GM18498 (cell line): Measurements from ENCODE around the gene SLC23A1.
"Not testable (repeated sequence)": the region's sequence is repeated elsewhere in the genome, so short reads cannot be mapped to it uniquely, and the experiment has no call there.

ENCODE experiments used
- ATAC-seq: cut with Tn5 transposase; IDR thresholded peaks from one replicate; pipeline ENCODE4 v1.9.1; 2021; ENCODE audit warnings: mild to moderate bottlenecking, moderate library complexity; ENCODE audit not compliant: unreplicated experiment

The SLC23A1 gene

DNA sequence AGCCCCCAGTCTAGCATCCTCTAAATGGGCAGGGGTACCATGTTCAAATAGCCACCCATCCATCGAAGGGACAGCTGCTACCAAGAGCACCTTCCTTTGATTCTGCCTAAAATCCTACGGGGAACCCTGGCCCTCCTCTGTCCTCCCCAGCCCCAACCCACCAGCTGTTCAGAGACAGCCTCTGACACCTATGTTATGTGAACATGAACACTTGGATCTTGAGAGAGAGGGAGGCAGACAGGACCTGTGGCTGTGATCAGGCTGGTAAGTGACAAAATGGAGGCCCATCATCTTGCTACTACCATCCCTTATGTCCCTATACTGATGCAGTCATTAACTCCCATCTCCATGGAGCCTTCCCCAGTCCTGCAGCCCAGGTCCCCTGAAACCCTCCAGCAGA is 8.2 kb downstream of the SLC23A1 start:
- ATAC-seq, result no peak

DNA sequence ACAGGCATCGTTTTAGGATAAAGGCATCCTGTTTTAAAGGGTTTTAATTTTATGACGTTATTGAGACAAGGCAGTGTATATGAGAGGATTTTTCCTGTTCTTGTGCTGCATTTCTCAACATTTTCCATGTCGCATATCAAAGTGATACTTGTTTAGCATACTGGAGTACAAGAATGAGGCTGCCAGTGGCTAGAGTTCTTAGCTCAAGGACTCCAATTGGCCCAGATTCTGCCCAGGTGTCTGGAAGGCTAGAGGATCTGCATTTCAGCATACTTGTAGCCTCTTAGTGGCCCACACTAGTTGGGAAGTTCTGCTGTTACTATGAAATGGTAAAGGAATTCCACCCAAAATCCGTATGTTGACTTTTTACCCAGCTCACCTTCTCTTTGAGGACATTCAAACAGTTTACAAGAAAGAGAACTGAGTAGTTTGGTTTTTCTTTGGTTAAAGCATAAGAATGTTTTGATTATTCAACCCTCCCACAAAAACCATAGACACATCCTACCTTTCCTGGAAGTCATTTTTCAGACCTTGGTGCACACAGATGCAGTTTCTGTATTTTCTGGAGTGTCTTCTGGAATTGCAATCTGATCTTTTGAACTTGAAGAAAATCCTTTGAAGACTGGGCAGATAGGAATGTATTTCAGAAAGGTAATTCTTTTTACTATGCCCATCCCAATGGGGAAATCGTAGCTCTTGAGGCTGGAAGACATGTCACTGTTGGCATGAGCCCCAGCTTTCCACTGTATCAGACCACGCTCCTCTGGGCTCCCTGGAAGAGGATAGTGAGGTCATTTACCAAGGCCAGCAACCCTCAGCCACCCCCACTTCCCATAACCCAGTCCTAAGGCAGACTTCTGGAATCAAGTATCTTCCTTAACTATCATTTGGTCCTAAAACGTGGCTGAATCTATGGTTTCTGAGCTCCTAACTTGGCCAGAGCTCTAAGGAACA is 11.3 kb downstream of the SLC23A1 start:
- ATAC-seq, result no peak

DNA sequence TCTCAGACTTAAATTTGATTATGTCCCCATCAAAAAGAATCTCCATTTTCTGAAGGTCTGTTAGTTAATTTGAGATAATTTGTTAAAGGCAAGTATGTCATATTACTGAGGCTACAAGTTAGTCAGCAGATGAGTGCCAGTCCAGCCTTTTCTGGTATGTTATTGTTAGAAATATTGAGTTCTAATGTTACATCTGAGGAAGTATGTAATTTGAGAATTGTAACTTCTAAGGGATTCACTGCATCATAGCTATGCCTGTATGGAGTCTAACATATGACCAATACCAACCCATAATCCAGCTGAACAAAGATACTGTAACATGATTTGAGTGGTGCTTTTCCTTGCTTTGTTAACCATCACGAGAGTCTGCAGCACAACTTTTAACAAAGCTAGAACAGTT is 13.9 kb downstream of the SLC23A1 start:
- ATAC-seq, result no peak

DNA sequence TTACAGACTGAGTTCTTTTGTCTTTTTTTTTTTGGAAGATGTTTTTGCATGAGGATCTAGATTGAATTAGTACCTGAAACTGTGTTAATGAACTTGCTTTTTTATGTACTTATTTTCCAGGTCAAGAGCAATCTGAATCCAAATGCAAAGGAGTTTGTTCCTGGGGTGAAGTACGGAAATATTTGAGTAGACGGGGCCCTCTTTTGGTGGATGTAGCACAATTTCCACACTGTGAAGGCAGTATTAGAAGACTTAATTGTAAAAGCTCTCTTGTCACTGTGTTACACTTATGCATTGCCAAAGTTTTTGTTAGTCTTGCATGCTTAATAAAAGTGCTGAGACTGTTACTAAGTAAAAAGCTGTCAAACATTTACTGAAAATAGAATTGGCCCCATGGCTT is 14.5 kb downstream of the SLC23A1 start:
- ATAC-seq, result no peak

DNA sequence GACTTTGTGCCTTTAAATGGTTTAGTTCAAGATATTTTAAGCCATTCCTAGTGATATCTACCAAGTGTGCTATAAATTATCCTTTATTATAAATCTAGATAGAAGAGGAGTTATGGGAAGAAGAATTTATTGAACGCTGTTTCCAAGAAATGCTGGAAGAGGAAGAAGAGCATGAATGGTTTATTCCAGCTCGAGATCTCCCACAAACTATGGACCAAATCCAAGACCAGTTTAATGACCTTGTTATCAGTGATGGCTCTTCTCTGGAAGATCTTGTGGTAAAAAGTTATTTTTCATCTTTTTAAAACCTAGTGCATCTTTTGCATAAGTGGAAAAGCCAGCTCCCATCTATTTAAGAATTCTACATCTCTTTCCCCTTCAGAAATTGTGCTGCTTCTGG is 18.6 kb downstream of the SLC23A1 start:
- no peak for ATAC-seq

DNA sequence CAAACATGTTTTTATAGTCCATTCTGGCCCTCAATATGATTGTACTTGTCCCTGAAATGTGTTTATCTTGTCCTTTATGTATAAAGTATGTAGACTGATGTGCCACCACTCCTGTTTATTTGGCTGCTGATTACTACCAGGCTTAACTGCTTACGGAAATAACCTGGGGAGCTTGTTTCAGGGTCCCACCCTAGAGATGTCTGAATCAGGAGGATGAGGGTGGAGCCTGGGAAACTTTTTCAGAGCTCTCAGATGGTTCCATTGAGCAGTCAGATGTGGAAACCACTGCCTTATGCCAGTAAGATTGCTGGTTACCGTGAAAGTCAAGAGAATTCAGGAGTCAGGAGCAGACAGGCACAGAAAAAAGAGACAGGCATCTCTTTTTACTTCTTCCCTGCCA is 19.2 kb downstream of the SLC23A1 start:
- no peak for ATAC-seq

DNA sequence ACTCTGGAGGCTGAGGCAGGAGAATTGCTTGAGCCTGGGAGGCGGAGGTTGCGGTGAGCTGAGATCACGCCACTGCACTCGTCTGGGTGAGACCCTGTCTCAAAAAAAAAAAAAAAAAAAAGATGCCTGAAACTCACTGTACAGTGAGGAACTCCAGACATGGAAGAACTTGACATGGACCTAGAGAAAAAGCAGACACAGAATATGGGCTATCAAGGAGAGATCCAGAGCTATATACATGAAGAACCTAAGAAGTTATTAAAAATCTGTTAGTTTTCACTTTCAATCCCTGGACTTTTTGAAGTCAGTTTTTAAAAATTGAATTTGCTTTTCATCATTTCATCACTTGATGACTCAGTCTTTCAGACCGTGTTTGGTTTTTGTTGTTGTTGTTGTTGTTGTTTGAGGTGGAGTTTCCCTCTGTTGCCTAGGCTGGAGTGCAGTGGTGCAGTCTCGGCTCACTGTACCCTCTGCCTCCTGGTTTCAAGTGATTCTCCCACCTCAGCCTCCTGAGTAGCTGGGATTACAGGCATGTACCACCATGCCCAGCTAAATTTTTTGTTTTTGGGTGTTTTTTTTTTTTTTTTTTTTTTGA is 21.2 kb downstream of the SLC23A1 start:
- ATAC-seq, result no peak

DNA sequence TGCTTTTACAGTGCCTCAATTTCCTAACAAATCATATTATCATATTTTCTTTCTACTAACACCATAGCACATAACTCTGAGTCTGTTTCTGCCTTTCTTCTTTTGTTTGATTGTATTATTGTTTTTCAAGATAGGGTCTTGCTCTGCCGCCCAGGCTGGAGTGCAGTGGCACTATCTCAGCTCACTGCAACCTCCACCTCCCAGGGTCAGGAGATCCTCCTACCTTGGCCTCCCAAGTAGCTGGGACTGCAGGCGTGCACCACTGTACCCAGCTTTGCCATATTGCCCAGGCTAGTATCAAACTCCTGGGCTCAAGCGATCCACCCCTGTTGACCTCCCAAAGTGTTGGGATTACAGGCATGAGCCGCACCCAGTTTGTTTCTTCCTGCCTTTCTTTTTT is 22.7 kb downstream of the SLC23A1 start:
- ATAC-seq, result no peak

DNA sequence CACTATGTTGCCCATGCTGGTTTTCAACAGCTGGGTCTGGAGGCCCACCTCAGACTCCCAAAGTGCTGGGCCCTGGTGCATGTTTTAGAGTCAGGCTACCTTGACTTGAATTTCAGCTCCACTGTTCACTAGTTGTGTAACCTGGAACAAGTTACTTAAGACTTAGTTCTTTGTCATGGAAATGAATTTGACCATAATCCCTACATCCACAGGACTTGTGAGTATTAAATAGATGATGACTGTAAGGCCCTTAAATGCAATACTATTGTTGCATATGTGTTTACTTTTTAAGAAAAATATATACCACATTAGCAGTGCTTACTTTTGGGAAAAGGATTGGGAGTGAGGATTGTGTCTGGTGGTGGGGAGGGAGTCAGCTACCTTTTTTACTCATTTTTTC is 25.0 kb downstream of the SLC23A1 start:
- no peak for ATAC-seq

DNA sequence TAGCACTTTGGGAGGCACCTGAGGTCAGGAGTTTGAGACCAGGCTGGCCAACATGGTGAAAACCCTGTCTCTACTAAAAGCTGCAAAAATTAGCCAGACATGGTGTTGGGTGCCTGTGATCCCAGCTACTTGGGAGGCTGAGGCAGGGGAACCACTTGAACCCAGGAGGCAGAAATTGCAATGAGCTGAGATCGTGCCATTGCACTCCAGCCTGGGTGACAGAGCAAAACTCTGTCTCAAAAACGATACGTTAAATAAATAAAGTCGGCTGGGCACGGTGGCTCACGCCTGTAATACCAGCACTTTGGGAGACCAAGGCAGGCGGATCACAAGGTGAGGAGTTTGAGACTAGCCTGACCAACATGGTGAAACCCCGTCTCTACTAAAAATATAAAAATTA is 27.2 kb downstream of the SLC23A1 start:
- not testable (repeated sequence) for ATAC-seq

DNA sequence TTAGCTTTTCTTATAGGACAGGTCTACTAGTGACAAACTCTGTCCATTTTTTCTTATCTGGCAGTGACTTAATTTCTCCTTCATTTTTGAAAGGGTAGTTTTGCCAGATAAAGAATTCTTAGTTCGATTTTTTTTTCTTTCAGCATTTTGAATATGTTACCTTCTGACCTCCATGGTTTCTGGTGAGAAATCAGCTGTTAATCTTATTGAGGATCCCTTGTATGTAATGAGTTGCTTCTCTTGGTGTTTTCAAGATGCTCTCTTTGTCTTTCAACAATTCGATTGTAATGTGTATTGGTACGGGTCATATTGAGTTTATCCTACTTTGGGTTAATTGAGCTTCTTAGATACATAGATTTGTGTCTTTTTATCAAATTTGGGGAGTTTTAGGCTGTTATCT is 28.9 kb downstream of the SLC23A1 start:
- ATAC-seq, result no peak

DNA sequence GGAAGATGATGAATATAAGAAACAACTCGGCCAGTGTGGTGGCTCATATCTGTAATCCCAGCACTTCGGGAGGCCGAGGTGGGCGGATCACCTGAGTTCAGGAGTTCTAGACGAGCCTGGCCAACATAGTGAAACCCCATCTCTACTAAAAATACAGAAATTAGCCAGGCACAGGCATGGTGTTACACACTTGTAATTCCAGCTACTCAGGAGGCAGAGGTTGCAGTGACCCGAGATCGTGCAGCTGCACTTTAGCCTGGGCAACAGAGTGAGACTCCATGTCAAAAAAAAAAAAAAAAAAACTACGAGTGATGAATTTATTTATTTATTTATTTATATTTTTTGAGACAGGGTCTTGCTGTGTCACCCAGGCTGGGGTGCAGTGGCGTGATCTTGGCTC is 35.2 kb downstream of the SLC23A1 start:
- not testable (repeated sequence) for ATAC-seq

DNA sequence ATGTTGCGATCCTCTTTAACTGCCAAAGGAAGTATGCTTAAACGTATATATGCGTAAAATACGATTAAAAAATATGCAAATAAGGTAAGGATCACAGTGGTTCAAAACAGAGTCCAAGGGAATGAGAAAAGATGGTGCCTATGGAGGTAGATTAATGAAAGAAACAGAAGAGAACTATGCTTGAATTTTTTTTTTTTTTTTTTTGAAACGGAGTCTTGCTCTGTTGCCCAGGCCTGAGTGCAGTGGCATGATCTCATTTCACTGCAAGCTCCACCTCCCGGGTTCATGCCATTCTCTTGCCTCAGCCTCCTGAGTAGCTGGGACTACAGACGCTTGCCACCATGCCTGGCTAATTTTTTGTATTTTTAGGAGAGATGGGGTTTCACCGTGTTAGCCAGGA is 37.7 kb downstream of the SLC23A1 start:
- not testable (repeated sequence) for ATAC-seq

DNA sequence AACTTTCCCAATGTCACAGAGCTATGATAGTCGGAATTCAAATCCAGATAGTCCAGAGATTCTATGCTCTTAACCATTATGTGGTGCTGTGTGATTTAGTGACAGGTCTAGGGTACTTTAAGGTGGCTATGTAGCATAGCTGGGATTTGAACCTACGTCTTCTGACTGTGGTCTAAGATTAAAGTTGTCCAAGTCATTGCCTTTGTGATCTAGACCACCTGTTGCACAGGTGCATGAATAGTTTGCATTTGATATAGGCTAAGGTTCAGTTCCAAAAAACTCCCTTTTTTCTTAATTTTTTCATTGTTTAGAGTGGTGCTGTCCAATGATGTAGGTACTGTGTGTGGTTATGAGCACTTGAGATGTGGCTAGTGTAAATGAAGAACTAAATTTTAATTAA is 38.9 kb downstream of the SLC23A1 start:
- ATAC-seq, result no peak

DNA sequence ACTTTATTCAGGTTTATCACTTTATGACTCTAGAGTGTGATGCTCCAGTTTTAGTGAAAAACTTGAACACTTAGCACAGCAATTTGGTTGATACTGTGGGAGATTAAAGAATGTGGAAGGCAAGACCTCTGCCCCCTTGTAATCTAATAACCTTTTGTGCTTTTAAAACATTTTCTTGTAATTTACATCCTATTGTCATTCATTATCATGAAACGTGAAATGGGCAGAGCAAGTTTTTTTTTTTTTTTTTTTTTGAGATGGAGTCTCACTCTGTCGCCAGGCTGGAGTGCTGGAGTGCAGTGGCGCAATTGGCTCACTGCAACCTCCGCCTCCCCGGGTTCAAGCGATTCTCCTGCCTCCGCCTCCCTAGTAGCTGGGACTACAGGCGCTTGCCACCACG is 39.6 kb downstream of the SLC23A1 start:
- ATAC-seq, result no peak

DNA sequence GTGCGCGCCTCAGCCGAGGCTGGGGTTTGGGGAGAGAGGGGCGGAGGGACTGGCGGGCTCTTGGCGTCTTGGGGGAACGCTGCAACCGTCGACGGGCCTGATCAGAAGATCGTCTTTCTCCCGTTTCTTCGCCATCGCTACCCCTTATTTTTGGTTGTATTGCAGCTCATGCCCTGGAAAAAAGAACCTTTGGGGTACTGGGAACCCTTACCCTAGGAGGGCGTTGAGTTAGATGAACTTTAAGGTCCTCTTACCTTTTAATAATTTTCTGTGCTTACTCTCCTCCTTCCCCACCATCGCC is 40.7 kb downstream of the SLC23A1 start:
- no peak for ATAC-seq

DNA sequence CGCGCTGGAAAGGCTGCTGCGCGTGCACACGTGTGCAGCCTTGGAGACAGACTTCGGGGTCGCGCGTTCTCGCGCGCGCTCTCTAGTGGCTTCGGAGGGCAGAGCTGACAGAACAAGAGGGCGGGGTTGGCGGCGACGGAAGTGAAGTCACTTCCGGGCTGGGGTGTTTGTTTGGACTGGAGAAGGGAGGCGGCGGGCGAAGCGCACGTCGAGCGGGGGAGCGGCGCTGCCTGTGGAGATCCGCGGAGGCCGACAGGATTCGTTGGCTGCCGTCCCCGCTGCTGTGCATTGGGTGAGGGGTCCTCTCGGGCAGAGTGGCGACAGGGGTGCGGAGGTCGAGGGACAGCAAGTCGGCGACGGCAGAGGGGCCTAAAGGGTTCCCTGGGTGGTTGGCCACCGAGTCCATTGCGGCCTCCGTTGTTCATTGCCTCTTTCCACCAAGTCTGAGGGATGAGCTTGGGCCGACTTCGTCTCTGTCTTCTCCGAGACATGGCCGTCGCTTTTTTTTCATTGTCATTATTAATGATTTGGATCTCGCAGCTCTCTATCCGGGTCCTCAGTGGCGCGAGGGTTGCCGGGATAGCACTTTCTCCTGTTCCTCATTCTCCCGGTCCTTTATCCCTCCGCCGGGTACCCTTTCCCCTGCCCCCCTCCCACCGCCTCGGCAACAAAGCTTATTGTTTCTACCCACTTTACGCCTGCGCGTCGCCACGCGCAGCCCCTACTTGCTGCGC is 41.2 kb downstream of the SLC23A1 start, which contains the start of gene PAIP2:
Gene PAIP2 (plus strand): TSS at position 166 of the 734 bp plus-strand sequence. CDS start 21,931 bp downstream, outside the sequence.
- peak; percentile 93 for ATAC-seq

DNA sequence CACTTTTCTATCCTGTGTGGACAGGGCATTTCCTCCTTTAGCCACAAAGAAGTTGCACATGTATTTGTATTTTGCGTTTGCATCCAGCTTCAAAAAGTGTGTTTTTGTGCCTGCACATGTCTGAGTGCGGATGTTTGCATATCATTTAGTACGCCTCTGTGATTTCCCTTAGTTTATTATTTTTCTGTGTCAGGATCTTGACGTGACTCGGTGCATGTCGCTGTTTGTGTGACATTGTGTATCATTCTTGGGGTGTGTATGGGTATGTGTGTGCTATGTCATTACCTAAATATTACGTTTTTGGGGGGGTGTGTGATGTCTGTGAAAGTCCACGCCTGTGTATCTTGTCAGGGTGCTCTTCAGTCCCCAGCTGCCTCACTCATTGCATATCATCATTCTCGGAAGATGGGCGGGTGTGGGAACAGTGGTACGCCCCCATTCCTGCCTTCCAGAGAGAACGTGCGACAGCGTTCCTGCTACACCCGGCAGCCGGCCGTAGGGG is 41.9 kb downstream of the SLC23A1 start:
- ATAC-seq, result peak; percentile 25

DNA sequence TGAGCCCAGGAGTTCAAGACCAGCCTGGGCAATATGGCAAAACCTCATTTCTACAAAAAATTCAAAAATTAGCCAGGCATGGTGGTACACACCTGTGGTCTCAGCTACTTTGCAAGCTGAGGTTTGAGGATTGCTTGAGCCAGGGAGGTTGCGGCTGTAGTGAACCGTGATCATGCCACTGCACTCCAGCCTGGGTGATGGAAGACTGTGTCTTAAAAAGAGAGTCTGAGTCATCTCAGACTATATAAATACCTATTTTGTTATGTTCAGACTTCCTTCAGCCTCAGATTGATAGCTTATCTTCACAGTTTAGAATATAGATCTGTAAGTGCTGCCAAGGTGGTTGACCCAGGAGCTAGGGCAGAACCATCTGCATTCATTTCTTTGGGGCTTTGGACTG is 43.0 kb downstream of the SLC23A1 start:
- no peak for ATAC-seq

DNA sequence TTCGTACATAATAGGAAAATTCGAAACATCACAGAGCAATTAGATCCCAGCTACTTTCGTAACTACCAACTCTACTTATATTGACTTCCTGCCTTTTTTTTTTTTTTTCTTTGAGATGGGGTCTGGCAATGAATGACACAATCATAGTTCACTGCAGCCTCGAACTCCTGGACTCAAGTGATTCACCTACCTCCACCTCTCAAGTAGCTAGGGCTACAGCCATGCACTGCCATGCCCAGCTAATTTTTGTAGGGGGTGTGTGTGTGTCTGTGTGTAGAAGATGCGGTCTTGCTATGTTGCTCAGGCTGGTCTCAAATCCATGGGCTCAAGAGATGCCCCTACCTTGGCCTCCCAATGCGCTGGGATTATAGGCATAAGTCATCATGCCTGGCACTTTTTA is 47.3 kb downstream of the SLC23A1 start:
- ATAC-seq, result no peak
